Omental fat pad (tissue), 4 donors: ENCODE data around the gene SNX3. TPM values are rescaled to one million over a fixed set of nuclear protein-coding genes. Genes with fewer than 3 reads are reported as not detected.

Source experiments
- ATAC-seq: fragments of 150-250 bp; one replicate; pipeline ENCODE4 v1.9.1; 2016; ENCODE audit warnings: mild to moderate bottlenecking, moderate library complexity; ENCODE audit not compliant: low FRiP score
- DNase-seq: peaks from one replicate; pipeline ENCODE4 v3.0.0-alpha.2; 2019; ENCODE audit warnings: low spot score
- total RNA-seq, 4 donors: library from RNA; depleted of rRNA; stranded (reverse); fragments of >200 nt; gene quantifications; one replicate each; pipeline ENCODE4 v1.1.0, GENCODE V29; 2016
- TF ChIP-seq, protein P1 (sequence below), 3 donors: fragments of 450-650 bp; IDR thresholded peaks; one replicate each; pipeline ENCODE4 v1.5.1; 2016 to 2017; ENCODE audit warnings: antibody characterized with exemption in 3 of 3, mild to moderate bottlenecking in 3 of 3, moderate library complexity in 2 of 3

The SNX3 gene
- total RNA-seq, 4 donors from 2014 or later: 136 to 245 (median 202) TPM

DNA sequence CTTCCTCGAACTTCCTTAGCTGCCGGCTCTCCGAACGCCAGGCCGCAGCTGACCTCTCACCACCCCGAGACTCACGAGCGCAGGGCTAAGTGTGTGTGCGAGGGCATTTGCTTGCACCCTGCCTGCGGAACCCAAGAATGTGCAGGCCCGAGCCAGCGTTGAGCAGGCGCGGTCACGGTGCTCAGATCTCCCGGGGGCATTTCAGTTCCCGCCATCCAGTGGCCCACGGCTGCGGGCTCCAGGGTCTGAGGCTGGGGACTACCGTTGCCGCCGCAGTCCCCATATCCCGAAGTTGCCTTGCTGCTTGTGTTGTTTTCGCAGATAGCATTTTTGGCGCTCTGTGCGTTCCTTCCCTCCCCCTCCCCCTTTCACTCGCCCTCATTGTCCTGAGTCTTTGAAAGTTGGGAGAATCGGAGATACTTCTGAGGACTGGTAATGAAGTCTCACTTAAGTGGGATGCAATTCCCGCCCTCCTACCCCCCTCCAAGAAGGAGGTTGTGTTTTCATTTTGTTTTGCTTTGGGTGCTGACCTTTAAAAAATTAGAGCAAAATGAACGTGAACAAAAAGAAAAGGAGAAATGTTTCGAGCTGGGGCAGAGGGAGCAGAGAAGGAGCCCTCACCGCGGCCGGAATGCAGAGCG lies 93.3 kb downstream of the SNX3 start:
- TF ChIP-seq, protein P1, sequence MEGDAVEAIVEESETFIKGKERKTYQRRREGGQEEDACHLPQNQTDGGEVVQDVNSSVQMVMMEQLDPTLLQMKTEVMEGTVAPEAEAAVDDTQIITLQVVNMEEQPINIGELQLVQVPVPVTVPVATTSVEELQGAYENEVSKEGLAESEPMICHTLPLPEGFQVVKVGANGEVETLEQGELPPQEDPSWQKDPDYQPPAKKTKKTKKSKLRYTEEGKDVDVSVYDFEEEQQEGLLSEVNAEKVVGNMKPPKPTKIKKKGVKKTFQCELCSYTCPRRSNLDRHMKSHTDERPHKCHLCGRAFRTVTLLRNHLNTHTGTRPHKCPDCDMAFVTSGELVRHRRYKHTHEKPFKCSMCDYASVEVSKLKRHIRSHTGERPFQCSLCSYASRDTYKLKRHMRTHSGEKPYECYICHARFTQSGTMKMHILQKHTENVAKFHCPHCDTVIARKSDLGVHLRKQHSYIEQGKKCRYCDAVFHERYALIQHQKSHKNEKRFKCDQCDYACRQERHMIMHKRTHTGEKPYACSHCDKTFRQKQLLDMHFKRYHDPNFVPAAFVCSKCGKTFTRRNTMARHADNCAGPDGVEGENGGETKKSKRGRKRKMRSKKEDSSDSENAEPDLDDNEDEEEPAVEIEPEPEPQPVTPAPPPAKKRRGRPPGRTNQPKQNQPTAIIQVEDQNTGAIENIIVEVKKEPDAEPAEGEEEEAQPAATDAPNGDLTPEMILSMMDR (IDR thresholded peaks at IDR 0.05): no peak
- DNase-seq (no peak), ATAC-seq (no peak)

DNA sequence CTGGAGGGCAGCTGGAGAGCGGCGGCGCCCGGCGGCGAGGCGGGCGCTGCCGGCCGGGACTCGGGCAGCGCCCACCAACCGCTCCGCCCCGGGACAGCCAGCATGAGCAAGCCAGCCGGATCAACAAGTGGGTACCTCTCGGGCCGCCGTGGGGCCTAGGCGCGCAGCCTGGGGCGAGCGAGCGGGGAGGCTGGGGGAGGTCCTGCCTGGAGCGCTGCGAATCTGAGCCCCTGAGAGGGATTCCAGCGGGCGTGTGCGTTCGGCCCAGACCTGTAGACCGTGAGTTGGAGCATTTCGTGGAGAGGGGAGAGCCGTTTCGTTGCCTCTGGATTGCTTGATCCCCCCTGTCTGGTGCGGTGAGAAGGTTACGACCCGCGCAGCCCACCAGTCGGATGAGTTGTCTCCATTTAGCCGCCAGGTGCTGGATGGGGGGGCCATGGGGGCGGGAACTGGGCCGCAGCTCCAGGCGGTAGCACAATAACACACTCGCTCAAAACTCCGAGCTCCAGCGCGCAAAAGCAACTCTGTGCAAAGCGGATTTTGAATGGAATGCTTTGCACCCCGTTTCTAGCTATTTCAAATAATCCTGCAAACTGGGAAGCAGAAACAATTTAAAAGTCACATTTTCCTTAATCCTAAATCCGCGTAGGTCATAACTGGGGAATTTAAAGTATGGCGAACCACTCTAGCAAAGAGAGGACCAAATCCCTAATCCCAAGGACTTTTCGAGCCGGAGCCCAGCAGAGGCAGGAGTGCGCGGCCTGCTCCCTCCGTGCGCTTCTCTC lies 94.0 kb downstream of the SNX3 start:
- TF ChIP-seq, protein P1 (IDR thresholded peaks at IDR 0.05): no peak
- ATAC-seq: no peak
- DNase-seq: no peak

DNA sequence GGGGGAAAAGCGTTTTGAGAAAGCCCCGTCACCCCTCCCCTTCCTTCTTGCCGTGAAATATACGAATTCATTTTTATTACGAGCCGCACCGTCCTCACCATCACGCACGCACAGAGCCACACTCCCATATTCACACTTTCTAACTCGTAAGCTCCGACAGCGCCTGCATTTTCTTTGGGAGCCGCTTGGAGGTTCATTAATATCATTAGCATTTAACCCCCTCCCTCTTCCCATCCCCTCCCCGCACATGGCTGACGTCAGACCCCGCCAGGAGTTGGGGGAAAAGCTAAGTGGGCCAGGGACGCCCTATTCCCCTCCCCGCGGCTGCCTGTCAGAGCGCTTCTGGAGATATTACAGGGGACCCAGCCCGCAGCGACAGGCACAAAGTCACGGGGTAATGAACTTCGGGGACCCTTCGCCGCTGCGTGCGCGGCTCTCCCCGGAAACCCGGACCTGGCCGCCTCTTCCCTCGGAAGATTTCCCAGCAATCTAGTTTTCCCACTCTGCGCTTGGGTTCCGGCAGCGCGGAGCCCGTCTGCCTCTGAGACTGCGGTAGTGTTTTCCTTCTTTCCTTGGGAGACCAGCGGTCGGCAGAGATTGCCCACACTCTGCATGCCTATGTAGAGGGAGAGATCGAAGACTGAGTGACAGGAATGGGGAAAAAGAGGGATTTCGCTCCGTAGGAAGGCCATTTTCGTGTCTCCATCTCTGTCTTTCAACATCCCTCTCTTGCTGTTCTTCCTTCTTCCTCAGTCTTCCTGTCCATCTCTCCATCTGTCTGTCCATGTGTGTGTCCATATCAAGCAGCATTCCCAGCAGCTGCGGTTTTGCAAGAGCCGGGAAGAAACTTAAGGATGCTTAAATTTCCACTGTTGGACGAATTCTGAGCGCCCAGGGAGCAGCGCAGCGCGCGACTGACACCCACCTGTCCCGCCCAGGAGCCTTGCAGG lies 94.9 kb downstream of the SNX3 start, which contains the start of gene NR2E1:
Gene NR2E1, plus strand, starts transcription at position 309 of the 950 bp plus-strand sequence. CDS start 744 bp downstream, outside the sequence.
- TF ChIP-seq, protein P1 (IDR thresholded peaks at IDR 0.05): no peak
- ATAC-seq (no peak), DNase-seq (no peak)

DNA sequence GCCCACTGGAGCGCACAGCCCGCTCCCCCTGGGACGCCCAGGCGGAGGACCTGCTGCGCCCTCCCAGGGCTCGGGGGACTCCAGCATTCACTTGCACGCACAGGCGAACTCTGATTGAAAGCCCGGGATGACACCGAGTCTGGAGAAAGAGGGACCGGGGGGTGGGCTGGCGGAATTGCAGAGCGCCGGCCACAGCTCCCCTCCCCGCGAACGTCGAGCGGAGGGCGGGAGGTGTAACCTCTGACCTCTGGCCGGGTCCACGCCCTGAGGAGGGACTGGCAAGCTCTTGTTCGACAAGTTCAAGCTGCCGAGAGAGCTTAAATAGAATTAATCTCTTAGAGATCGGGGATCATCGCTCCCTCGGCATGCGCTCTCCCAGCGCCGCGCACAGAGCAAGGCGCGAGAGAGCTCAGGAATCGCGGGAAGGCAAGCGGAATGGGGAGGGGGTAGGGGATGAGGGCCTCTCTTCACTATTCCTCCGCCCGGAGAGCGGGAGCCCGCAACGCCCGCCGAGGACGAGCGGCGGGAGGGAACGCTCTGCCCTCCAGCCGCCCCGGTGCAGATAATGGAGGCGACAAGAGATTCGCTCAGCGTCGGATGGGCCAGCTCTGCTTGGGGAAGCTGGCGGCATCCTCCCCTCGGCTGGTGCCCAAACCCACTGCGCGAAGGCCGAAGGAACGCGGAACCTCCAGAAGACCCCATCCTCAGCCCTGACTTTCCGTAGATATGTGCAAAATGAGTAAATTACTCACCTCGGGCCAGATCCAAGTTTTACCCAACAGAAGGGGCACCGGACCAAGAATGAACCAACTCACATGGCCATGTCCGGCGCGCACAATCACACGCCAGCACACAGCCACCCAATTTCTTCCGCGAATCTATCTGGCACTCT lies 95.8 kb downstream of the SNX3 start:
- no peak for DNase-seq
- TF ChIP-seq, protein P1 (IDR thresholded peaks at IDR 0.05): no peak
- ATAC-seq: no peak

DNA sequence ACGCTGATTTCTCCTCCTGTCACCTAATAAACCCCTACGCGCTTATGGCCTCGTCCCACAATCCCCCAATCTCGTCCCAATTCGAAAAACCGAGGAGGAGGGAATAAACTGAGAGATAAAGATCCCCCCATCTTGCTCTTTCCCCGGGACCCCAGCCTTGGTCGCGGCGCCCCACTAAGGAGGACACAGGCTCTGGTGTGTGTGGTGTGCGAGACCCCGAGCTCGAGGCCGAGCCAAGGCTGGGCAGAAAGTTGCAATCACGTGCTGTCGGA lies 96.4 kb downstream of the SNX3 start:
- TF ChIP-seq, protein P1 (IDR thresholded peaks at IDR 0.05): no peak
- DNase-seq (no peak), ATAC-seq (no peak)
